ENCODE measurements around the gene GRID1.
A peak's percentile ranks its signal among the peaks of the same experiment; 100 is the strongest.

The GRID1 gene

DNA sequence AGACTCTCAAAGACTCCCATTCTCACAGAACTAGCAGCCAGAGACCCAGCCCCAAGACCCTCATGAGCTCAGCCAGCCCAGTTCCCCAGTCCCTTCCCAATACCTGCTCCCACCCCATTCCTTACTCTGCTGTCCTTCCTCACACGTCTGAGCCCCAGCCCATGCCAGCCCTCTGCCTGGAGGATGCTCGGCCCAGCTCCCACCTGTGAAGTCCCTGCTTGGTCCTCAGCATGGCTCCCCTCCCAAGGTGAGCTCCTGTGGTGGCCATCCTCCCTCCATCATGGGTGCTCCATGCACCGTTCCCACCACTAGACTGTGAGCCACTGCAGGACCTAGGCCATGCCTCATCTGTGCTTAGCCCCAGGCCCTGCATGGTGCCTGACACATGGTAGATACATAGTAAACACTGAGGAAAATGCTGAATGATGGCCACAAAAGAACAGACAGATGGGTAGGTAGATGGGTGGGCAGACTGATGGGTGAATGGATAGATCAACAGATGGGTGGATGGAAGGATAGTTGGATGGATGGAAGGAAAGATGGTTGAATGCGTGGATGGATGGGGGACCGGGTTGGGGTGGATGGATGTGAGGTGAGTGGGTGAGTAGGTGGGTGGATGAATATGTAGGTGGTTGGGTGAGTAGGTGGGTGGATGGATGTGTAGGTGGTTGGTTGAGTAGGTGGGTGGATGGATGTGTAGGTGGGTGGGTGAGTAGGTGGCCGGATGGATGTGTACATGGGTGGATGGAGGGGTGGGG lies 138.9 kb downstream of the GRID1 start:
- H3K4me3 ChIP-seq (ENCODE audit: control insufficient read depth, low read depth, low read length): no peak overlapping the region
- TF ChIP-seq, protein P1, sequence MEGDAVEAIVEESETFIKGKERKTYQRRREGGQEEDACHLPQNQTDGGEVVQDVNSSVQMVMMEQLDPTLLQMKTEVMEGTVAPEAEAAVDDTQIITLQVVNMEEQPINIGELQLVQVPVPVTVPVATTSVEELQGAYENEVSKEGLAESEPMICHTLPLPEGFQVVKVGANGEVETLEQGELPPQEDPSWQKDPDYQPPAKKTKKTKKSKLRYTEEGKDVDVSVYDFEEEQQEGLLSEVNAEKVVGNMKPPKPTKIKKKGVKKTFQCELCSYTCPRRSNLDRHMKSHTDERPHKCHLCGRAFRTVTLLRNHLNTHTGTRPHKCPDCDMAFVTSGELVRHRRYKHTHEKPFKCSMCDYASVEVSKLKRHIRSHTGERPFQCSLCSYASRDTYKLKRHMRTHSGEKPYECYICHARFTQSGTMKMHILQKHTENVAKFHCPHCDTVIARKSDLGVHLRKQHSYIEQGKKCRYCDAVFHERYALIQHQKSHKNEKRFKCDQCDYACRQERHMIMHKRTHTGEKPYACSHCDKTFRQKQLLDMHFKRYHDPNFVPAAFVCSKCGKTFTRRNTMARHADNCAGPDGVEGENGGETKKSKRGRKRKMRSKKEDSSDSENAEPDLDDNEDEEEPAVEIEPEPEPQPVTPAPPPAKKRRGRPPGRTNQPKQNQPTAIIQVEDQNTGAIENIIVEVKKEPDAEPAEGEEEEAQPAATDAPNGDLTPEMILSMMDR (conservative IDR thresholded peaks at IDR 0.05; ENCODE audit: control insufficient read depth, insufficient read depth, low read depth, low read length): no peak
- DNase-seq (ENCODE audit: low read depth): no peak

DNA sequence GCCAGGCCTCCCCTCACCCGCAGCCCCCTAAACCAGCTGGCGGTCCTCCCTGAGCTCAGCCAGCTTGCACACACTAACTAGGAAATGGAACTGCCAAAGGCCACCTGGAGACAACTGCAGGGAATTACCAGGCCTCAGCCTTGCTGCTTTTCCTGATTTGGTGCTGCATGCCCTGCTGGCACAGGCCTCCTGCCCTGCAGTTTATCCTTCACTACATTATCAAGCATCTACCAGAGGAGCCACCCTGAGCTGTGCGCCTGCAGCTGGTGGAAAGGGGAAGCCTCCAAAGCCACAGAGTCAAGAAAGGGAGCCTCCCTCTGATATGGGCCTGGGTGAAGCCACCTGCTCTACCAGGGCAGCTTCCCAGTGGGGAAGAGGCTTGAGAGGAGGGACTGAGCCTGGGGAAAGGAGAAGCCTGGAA lies 139.8 kb downstream of the GRID1 start:
- DNase-seq (ENCODE audit: low read depth): no peak
- TF ChIP-seq, protein P1 (conservative IDR thresholded peaks at IDR 0.05; ENCODE audit: control insufficient read depth, insufficient read depth, low read depth, low read length): no peak

DNA sequence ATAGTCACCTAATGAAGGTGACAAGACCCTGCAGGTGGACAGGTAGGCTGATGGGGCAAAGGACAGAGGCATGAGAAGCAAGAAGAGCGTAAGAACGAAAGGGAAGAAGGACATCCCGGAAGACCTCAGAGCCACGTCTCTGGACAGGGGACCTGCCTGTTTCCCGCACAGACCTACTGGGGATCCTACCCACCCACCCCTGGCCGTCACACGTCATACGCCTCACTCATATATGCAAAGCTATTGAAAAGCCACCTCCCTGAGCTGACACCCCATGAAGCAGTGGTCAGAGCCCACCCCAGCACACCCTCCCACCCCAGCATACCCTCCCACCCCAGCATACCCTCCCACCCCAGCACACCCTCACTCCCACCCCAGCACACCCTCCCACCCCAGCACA lies 140.6 kb downstream of the GRID1 start:
- no peak overlapping the region for H3K4me3 ChIP-seq (ENCODE audit: control insufficient read depth, low read depth, low read length)
- TF ChIP-seq, protein P1 (conservative IDR thresholded peaks at IDR 0.05; ENCODE audit: control insufficient read depth, insufficient read depth, low read depth, low read length): no peak
- no peak for DNase-seq (ENCODE audit: low read depth)

More for the DNA sequence above, 139.8 kb downstream of the GRID1 start:
- H3K4me3 ChIP-seq (ENCODE audit: control insufficient read depth, low read depth, low read length): no peak overlapping the region

DNA sequence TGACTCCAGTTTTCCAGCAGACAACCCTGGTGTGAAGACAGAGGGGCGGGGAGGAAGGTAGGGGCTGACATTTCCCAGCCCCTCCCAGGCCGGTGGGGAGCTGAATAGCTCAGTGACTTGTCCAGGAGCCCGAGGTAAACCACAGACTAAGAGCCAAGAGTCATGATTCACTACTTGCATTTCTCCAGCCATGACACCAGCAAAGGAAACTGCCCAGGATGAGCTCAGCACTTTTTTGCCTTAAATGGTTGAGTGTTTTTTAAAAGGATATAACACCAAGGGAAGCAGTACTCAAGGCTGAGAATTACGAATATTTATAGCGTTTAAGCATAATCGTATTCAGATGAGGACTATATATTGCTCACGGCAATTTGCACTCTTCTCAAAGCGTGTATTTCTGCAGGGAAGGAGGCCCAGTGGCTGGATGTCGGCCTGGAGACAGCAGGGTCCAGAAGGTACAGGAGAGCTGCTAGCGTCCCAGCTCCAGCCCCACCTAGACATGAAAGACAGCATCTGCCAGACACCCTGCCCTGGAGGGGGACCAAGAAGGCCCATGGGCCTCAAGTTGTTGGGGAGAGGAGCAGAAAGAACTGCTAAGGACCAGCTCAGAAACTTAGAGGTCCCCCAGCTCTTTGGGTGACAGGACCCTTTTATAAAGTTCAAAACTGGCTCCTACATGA lies 141.4 kb downstream of the GRID1 start:
- DNase-seq (ENCODE audit: low read depth): peak; percentile 73
- TF ChIP-seq, protein P1 (conservative IDR thresholded peaks at IDR 0.05; ENCODE audit: control insufficient read depth, insufficient read depth, low read depth, low read length): no peak
- H3K4me3 ChIP-seq (ENCODE audit: control insufficient read depth, low read depth, low read length): no peak overlapping the region

DNA sequence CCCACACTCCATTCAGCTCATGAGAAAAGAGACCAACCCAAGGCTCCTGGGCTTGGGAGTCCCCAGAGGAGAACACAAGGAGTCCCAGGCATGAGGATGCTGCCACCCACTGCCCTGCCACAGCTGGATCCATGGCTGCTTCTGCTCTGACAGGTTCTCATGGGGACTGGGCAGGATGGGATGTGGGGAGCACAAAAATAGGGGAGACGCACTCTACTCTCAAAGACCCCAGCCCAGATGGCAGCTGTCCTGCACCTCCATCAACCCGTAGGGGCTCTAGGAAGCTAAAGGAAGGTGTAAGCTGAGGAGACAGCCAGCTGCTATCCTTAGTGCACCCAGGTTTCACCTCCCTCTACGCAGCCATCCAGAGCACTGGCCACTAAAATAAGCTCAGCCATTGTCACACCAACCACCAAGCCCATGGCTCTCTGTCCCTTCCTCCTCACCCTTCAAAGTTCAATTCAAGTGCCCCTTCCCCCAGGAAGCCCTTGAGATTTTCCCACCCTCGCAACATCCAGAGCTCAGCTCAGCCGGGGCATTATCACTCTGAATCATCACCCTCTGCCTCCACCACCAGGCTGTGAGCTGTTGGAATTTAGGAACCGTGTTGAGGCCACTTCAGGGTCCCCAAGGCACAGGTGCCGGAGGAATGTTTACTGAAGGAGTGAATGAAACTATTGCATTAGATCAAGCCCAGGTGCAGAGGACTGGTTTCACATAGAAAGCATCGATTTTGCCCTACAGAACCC lies 142.1 kb downstream of the GRID1 start:
- DNase-seq (ENCODE audit: low read depth): no peak
- TF ChIP-seq, protein P1 (conservative IDR thresholded peaks at IDR 0.05; ENCODE audit: control insufficient read depth, insufficient read depth, low read depth, low read length): no peak
- H3K4me3 ChIP-seq (ENCODE audit: control insufficient read depth, low read depth, low read length): no peak overlapping the region

DNA sequence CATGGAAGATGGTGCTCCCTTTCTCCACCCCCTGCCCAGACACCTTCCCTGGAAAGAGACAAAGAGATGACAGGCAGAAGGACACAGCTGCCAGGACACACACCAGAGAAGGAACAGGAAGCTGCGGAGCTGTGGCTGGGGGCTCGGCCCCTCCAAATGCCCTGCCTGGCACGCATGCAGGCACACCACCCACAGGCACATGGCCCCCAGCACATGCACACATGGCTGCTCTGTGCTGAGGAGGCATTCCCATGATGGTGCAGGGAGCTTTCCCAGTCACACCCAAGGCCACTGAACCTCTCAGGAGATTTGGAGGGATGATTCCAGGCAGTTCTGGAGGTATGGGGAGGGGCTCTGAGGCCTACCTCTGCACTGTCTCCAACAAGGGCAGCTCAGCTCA lies 143.3 kb downstream of the GRID1 start:
- DNase-seq (ENCODE audit: low read depth): no peak
- no peak overlapping the region for H3K4me3 ChIP-seq (ENCODE audit: control insufficient read depth, low read depth, low read length)
- TF ChIP-seq, protein P1 (conservative IDR thresholded peaks at IDR 0.05; ENCODE audit: control insufficient read depth, insufficient read depth, low read depth, low read length): no peak

Data from fibroblast of mammary gland (primary cell).